DMS153 (cell line): ENCODE measurements around the gene FMN1.

Experiments
- DNase-seq: peaks from one replicate; lab custom pipeline; 2025; lab: John Stamatoyannopoulos, UW

FMN1 gene

DNA sequence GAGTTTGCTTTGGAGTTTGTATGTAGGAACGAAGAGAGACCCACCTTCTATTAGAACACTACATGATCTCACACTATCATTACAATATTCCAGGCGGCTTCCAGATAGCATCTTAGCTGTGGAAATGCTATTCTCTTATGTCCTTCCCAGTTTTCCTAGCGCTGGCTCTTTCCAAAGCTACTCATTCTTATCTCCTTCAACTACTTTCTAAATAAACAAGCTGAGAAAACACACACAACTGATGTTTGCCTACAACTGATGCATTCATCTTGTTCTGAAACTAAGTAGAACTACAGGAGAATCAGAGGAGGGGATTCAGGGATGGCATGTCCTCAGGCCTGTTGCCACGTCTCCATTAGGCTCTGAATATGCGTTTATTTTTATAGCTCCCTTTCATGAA, 367.8 kb downstream of the FMN1 start:
- no peak for DNase-seq

DNA sequence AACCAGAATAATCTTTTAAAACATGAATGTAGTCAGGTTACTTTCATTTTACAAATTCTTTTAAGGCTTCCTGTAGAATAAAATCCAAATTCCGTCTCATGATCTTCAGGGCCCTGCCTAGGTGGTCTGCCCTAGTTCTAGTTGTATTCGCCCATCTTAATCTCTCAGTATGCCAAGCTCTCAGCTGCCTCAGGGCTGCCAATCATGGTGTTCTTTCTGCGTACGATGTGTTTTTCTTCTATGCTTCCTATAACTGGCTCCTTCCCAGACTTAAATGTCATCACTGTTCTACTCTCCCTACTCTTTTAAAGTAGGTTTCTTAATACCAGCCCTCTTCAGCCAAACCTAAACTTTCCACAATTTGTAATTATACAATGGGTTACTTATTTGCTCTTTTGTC, 369.3 kb downstream of the FMN1 start:
- no peak for DNase-seq

DNA sequence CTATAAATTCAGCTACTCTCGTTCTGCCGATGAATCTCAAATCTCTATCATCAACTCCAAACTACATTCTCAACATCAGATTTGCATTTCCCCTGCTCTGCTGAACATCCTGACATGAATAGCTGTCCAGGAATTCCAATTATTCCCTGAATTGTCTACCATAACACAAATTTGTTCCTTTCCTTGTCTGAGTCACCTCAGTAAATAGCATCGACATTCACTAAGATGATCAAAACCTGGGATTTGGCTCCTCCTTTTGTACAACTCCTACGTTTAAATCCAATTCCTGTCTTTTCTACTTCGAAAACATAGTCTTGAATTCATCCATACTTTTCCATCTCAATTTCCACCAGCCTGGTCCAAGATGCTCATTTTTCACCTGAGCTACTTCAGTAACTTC, 369.7 kb downstream of the FMN1 start:
- no peak for DNase-seq

DNA sequence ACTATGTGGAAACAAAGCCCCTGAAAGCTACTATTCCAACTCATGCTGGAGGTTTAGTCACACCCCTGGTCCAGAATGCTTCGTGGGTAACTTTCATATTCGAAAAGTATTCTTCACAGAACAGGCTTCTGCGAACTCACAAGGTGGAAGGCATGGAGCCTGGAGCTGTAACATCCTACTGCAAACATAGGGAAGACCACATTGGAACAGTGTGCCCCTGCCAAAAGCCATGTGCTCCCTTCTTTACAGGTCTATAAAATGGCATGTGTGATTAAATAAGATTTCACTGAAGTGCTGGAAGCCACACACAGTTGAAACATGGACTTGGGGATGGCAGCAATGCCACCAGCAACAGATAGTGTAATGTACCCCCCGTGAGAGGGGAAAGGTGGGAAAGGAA, 370.8 kb downstream of the FMN1 start:
- no peak for DNase-seq

DNA sequence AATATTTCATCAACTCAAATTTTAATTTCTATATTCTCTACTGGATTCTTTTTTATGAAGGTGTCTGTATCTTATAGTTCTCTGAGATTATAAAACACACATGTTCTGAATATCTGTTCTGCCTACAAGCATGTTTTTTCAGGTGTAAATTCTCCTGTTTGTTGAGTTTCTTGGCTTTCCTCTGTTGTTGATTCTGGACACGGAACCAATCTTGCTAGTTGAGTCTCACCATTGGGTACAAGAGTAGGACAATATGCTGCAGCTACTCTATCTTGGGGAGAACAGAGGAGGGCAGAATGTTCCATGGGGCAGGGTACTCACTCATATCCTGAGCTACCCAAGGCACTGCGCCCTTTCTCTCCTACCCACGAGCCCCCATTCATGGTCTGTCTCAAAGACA, 371.8 kb downstream of the FMN1 start:
- DNase-seq: no peak

DNA sequence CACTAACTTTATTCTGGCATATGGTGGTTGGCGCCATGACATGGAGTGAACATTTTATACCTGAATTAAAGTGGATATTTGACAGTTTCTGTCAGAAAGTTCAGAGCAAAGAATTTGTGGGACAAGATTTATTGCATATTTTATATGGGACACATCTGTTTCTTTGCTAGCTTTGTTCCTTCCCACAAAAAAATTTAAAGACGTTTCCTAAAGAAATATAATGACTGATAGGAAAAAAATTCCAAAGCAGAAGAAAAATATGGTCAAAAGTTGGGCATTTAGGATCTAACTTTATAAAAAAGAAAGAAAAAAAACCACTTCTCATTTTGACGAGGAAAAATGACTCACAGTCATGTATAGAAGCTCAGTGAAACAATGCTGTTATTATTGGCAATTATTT, 375.1 kb downstream of the FMN1 start:
- no peak for DNase-seq

DNA sequence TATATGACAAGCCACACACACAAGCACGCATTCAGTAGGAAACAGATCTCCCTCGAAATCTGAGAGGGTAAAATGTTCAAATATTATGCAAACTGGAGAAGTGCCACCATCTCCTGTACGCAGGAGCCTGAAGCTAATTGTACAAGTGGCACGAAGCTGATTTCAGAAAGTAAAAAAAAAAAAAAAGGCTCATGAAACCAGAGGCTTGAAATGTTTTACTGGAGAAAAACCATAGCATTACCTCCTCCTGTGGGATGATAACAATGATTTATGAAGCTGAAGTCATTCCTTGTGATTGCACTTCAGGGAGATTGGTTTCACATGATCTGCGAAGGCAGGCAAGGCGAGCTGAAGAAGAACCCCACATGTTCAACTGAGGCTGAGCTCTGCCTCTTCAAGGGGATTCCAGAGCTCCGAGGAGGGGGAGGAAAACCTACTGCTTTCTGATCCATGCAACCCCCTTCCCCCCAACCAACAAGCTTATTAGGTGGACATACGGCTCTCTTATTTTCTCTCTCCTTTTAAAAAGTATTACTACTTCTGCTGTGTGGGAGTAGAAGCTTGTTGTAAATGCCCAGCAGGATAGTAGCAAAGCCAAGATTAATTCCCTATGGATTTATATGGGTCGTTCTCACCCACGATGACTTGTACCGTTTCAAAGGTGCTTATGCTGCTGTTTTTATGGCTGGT, 375.6 kb downstream of the FMN1 start:
- DNase-seq: no peak

DNA sequence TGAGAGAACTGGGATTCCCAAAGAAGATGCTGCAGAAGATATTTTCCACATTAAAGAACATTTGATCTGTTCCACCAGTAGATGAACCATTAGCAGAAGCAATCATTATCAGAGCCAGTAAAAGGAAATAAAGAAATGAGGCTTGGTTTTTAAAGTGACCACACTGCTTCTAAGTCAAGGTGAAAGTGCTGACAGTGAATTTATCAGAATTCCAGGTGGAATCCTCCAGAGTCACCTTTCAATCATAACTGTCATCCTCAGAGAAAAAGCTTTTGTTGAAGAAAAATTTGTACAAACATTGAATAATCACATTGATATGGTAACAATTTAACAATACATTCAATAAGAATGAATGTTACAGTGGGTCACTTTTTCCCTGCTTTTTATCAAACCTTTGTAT, 376.9 kb downstream of the FMN1 start:
- DNase-seq: no peak

DNA sequence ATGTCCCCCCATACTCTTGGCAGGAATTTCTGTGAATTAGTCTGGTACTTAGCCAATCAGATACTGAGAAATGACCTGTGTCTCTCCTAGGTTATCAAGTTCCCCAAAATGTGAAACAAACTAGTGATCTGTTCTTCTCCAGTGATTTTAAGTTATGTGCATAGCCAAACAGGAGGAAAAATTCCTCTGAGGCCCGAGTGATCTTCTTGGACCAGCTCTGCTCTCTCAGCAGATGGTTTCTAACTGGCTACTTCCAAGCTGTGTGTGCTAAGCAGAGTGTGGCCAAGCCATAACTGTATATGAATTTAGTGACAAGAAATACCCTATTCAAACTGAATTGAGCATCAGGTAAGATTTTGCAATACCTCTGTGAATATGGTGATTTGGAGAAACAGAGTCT, 387.2 kb downstream of the FMN1 start:
- DNase-seq: no peak

DNA sequence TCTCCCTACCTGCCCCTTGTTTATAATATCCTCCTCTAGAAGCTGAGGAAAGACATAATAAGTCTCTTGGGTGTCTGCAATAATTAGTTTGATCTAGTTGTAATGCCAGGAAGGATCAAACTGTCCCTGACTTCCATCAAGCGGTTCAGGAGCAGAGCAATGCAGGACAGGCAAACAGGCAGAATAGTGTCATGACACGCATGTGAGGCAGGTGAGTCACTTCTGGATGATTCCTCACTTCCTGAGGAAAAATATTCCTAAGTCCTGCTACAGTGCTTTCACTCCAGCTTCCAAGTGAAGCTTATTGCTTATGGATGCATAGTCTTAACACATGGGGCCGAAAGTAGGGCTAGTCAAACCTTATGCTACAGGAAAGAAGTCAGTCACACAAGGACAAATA, 390.9 kb downstream of the FMN1 start:
- DNase-seq: no peak

DNA sequence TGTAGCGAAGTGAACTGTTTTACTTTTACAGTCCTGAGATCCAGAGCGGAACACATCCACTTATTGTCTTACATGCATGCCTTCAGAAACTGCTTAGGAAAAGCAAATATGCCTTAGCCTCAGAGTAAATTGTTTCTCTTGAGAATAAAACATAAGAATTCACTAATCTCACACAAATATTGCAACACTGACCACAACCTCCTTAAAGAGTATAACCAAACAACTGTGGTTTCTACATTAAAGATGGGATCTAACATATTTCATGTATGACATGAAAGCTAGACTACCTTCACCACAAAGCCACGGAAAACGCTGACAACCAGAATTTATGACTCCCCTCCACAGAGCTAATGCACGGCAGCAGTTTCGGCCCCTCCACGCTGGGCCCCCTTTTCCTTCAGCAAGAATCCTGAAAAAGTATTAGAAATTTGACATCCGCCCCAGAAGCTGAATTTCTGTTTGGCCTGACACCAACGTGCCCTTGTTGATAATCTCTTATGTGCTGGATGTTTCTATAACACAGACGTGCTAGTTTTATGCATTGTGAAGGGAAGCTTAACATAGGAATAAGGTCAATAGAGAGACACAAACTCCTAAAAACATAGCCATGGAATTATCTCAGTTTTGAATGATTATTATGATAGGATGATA, 392.1 kb downstream of the FMN1 start:
- DNase-seq: no peak

DNA sequence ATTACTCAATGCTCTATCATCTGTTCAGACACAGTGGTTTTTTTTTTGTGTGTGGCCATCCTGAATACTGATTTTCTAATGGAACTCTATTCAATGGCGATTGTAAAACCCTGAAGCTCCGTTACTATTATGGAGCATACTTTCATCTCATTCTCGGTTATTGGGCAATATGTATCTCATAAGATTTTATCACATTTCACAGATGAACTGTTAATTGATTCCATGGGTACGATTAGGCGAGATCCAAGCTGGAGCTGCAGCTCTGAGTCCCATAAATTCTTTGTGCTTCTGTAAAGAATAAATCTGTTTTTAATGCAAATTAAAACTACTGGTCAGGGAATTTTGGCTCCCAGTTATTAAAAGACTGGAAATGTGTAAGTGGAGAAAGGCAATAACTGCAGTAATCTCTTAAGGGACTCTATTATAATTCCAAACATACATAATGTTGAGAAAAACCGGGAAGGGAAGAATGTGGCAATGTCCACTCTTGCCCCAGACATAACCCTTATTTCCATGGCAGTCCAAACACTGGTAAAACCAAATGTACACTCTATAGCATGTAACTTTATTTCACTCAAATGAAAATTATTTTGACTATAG, 394.5 kb downstream of the FMN1 start:
- no peak for DNase-seq

DNA sequence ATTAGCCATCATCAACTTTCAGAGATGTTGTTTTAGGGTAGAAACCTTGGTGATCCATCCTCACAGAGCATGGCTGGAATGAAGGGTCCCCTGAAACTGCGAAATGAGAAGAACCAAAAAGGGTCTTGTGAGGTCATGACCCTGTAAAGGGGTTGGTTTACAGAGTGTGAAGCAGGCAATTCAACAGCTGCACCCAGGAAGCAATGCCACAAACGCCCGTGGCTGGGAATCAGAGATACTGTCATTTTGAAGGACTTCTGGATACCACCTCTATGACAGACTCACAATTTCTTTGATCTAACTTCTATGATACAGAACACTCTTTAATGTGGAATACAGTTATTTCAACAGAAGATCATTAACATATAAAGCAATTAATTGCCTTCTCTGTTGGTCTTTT, 397.7 kb downstream of the FMN1 start:
- no peak for DNase-seq

DNA sequence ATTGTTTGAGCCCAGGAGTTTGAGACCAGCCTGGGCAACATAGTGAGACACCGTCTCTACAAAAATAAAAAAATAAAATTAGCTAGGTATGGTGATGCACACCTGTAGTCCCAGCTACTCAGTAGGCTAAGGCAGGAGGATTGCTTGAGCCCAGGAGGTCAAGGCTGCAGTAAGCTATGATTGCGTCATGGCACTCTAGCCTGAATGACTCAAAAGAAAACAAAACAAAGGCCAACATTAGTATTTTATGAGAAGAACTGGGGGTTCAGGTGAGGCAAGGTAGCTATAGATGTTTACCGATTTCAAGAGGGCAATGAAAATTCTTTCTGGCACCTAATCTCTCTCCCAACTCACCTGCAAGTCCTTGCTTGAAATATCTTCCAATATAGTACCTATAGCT, 399.5 kb downstream of the FMN1 start:
- DNase-seq: no peak

DNA sequence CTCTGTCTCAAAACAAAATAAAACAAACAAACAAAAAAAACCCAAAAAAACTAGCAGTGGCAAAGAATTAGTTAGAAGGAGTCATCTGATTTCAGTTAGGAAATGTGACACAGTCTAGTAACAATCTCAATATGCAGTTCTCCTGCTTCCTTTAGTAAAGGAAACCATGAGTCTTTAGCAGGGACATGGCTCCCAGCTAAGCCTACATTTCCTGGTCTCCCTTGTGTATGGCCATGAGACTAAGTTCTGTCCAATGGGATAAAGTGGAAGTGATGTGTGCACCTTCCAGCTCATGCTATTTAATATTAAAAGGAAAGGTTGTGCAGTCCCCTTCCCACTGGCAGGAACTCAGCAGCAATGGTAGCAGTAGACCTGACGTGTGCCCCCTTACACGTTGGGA, 402.1 kb downstream of the FMN1 start:
- DNase-seq: no peak

DNA sequence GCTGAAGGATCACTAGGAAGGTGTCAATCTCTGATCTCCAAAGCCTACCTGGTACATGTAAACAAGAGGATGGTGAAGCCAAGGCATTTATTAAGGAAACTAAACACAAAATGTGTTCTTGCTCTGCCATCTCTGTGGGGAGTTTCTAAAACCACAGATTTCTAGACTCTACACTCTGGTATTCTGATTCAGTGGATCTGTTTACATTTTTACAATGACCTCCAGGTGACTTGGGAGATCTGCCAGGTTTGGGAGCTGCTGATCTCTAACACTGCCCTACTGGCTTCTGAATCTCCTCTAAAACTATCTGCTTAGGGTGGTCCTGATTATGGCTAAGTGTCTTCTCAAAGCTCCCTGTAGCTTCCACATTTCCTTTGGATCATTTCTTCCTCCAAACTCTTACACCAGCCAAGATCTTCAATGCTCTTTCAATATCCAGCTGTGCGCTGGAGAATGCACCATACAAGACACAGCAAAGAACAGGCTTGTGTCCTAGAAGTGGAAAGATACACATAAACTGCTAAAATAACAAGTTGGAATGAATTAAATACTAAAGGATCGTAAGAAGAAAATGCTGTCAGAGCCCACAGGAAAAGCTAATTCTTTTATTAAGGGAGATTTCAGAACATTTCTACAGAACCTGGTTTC, 404.0 kb downstream of the FMN1 start:
- DNase-seq: no peak

DNA sequence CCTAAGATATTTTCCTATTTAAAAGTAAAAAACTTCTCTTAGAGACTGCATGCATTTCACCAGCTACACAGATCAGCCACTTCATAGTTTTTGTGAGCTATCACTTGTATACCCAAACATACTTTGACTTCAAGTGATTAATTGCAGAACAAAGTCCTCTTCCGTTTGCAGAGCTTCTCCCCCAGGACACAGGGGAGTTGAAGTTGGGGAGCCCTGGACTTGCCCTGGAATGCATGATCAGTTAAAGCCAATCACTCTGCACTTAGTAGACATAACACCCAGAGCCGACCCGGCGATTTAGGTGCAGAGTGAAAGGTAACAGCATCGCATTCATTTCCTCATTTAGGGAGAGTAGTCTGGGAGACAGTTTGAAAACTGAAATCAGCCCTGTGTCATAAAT, 406.6 kb downstream of the FMN1 start:
- no peak for DNase-seq

DNA sequence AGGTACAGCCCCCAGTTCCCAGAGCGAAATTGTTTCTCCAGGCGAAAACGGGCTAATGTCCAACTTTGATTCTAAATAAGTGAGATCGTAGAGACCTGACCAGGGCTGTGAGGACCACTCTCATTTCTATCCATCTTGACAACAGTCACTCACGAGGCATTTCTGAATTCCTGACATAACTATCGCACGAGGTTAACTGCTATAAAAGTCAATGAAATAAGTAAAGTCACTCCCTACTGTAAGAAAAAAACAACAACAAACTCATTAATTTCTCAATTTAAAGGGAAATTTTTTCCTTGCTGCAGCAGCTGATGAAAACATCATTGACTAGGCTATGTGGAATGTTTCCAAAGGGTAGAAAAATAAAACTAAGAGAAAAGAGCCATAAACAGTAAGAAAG, 407.6 kb downstream of the FMN1 start:
- no peak for DNase-seq

DNA sequence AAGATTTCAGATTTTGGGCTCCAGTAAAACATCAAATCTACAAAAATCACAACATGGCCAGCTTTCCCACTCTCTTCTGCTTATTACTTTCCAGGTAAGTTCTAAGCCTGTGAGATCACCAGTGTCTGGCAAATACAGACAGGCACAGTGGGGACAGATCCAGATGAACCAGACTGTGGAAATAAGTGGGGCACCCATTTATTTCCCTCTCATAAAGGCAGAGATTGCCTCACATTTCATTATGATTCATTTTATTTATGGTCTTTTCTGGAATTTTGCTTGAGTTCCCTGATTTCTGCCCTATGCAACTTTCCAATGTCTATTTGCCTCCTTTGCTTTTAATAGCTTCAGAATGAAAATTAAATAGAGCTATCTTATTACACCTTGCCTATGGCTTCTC, 409.9 kb downstream of the FMN1 start:
- DNase-seq: no peak

DNA sequence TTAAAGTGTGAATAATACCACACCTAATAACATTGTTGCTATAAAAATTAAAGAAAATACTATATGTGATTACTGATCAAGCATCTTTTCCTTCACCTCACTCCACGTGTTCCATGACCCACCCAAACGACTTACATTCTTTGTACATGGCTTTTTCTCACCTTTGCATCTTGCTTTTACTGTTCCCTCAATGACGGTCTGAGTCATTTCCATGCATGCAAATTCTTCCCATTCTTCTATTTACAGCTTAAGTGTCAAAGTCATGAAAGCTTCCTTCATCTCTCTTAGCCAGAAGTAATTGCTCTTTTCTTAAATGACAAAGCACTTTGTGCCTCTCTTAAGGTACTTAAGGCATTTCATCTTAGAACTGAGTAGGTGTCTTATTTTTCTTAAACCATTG, 412.7 kb downstream of the FMN1 start:
- DNase-seq: no peak

DNA sequence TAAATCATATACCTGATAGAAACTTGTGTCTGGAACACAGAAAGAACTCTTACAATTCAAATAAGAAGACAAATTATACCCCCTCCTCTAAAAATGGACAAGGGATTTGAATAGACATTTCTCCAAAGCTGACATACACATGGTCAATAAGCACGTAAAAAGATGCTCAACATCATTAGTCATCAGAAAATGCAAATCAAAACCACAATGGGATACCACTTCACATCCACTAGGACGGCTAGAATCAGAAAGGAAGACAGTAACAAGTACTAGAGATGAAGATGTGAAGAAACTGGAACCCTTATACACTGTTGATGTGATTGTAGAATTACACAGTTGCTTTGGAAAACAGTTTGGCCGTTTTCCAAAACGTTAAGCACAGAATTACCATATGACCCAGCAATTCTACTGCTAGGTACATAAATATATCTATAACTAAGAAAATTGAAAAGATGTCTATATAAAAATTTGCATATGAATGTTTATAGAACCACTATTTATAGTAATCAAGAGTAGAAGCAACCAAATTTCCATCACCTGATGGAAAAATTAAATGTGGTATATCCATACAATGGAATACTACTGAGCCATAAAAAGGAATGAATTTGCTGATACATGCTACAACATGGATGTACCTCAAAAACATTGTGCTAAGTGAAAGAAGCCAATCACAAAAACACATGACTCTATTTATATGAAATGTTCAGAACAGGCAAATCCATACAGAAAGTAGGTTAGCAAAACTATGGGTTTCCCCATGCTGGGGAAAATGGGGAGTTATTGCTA, 415.9 kb downstream of the FMN1 start:
- DNase-seq: no peak

DNA sequence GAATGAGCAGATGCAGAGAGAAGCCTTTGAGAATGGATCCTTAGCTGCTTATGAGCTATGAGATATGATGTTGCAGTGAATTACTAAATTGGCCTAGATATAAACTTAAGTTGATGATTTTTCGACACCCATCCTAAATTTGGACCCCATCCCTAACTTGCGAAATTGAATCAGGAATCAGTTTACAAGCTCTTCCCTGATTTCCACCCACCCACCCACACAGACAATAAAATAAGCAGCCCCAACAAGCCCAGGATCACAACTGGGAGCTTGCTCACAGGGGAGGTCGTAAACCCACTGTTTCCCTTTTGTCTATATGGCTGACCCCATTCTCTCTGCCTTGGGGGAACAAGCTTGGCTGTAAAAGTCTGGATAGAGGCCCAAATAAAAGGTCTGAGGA, 419.4 kb downstream of the FMN1 start:
- no peak for DNase-seq

DNA sequence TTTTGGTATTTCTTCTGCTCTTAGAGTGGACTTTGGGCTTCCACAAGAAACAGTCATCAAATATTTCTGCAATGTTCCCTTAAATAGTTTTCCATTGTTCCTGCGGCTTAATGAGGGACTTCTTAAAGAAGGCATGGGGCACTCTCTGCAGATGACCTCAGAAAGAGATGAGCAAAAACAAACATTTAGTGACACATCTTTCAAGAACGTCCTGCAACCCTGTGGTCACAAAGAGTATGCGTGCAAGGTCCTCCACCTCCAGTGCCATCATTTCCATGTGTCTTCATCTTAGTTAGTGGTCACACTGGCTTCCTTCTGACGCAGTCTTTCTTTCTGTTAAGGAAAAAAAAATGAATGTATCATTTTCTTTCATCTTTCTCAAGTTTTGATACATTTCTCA, 420.5 kb downstream of the FMN1 start:
- no peak for DNase-seq
